Nephron progenitor cell (in vitro differentiated cells): Measurements from ENCODE around the gene SLC35F3.
A peak's percentile ranks its signal among the peaks of the same experiment; 100 is the strongest.

Experiments used
- DNase-seq: peaks from one replicate; pipeline ENCODE4 v3.0.0; 2021
- H3K27ac Mint-ChIP-seq: 2 replicates; pipeline ENCODE4 v1.8.0; 2021; ENCODE audit warnings: mild to moderate bottlenecking, moderate library complexity, mixed read lengths
- H3K27me3 Mint-ChIP-seq: 2 replicates; pipeline ENCODE4 v1.8.0; 2021; ENCODE audit warnings: mild to moderate bottlenecking, low read depth, mixed read lengths; ENCODE audit not compliant: poor library complexity
- H3K36me3 Mint-ChIP-seq: 2 replicates; pipeline ENCODE4 v1.8.0; 2021; ENCODE audit warnings: low read depth, mixed read lengths
- H3K4me1 Mint-ChIP-seq: 2 replicates; pipeline ENCODE4 v1.8.0; 2021; ENCODE audit warnings: mixed read lengths
- H3K4me3 Mint-ChIP-seq: 2 replicates; pipeline ENCODE4 v1.8.0; 2021; ENCODE audit warnings: mild to moderate bottlenecking, moderate library complexity, mixed read lengths
- H3K9me3 Mint-ChIP-seq: 2 replicates; pipeline ENCODE4 v1.8.0; 2021; ENCODE audit warnings: mild to moderate bottlenecking, moderate library complexity, mixed read lengths
- CTCF ChIP-seq: fragments of 200-600 bp; sonication (generic); IDR thresholded peaks from 2 replicates; pipeline ENCODE4 v1.5.0; 2021; ENCODE audit warnings: antibody characterized with exemption

The SLC35F3 gene

GRCh38 chr1:234072793-234073192 is 168.3 kb downstream of the SLC35F3 start:
- no peaks in the 10 kb centered on the region for H3K9me3 Mint-ChIP-seq
- no peaks in the 10 kb centered on the region for H3K36me3 Mint-ChIP-seq
- DNase-seq = no peak
- TF ChIP-seq CTCF = no peak
- peaks cover 22% of the 10 kb centered on the region for H3K4me1 Mint-ChIP-seq
- peak overlapping the region; percentile 64 for H3K27ac Mint-ChIP-seq
- H3K4me3 Mint-ChIP-seq = no peak overlapping the region
- H3K27me3 Mint-ChIP-seq = peaks cover under 1% of the 10 kb centered on the region

DNA sequence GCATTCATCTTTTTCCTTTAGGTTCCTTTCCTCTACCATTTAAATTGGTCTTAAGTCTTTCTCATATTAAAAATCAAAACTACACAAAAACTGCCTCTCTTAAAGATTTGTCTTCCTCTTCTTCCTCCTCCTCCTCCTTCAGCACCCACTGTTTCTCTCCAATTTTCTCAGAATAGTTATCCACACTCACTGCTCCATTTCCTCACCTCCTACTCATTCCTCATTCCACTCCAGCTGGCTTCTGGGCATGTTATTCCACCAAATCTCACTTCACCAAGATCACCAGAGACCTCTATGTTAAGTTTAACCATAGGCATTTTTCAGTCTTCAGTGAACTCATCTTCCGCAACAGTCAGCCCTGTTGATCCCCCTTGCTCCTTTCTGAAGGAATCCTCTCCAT is 173.7 kb downstream of the SLC35F3 start:
- TF ChIP-seq CTCF = no peak
- Mint-ChIP-seq H3K4me1 (peaks cover 10% of the 10 kb centered on the region), H3K27me3 (peaks cover 5% of the 10 kb centered on the region), H3K4me3 (no peak overlapping the region), H3K9me3 (no peaks in the 10 kb centered on the region), H3K27ac (no peak overlapping the region), H3K36me3 (no peaks in the 10 kb centered on the region)
- DNase-seq = no peak

DNA sequence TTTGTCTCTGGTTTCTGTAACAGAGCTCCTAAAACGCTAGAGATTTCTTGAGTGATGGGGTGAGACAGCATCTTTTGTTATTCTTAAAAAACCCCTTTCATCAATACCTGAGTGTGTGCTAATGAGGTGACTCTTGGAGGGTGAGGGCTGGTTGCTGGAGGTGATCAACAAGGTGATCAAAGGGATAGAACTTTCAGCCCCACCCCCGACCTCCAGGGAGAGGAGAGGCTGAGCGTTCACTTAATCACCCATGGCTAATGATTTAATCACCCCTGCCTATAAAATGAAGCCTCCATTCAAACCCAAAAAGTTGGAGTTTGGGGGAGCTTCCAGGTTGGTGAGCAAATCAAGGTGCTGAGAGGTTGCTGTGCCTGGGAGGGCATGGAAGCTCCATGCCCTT is 175.4 kb downstream of the SLC35F3 start:
- Mint-ChIP-seq H3K9me3 (no peaks in the 10 kb centered on the region), H3K27ac (no peak overlapping the region), H3K36me3 (no peaks in the 10 kb centered on the region), H3K4me1 (no peaks in the 10 kb centered on the region), H3K27me3 (peaks cover 5% of the 10 kb centered on the region), H3K4me3 (no peak overlapping the region)
- no peak for TF ChIP-seq CTCF
- no peak for DNase-seq

DNA sequence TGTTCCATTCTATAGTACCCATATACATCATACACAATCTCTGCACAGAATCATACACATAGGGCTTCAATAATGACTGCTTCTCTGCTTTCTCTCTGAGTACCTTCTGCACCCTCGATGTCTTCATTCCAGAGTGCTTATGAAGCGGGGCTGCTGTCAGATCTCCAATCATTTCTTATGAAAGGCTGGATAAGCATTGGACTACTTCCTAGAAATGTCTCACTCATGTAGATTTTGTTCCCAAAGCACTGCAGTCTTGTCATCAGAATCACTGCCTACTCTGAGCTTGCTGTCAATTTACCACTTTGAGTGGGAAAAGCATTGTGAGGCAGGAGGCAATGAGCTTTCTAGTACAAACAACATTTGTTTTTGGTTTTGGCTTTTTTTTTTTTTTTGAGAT is 179.0 kb downstream of the SLC35F3 start:
- H3K4me1 Mint-ChIP-seq = no peaks in the 10 kb centered on the region
- H3K27ac Mint-ChIP-seq = no peak overlapping the region
- H3K9me3 Mint-ChIP-seq = no peaks in the 10 kb centered on the region
- DNase-seq = no peak
- H3K4me3 Mint-ChIP-seq = no peak overlapping the region
- peaks cover 6% of the 10 kb centered on the region for H3K27me3 Mint-ChIP-seq
- no peak for TF ChIP-seq CTCF
- no peaks in the 10 kb centered on the region for H3K36me3 Mint-ChIP-seq

GRCh38 chr1:234089396-234089795 is 184.9 kb downstream of the SLC35F3 start:
- no peaks in the 10 kb centered on the region for H3K36me3 Mint-ChIP-seq
- no peaks in the 10 kb centered on the region for H3K4me1 Mint-ChIP-seq
- no peak for DNase-seq
- H3K27ac Mint-ChIP-seq = no peak overlapping the region
- H3K9me3 Mint-ChIP-seq = peaks cover 14% of the 10 kb centered on the region
- H3K27me3 Mint-ChIP-seq = peaks cover 12% of the 10 kb centered on the region
- no peak overlapping the region for H3K4me3 Mint-ChIP-seq
- TF ChIP-seq CTCF = no peak

- no peaks in the 10 kb centered on the region for H3K4me1 Mint-ChIP-seq
- no peak overlapping the region for H3K27ac Mint-ChIP-seq
- no peak overlapping the region for H3K4me3 Mint-ChIP-seq
- DNase-seq = no peak
- peaks cover 14% of the 10 kb centered on the region for H3K9me3 Mint-ChIP-seq
- no peak for TF ChIP-seq CTCF
- H3K36me3 Mint-ChIP-seq = no peaks in the 10 kb centered on the region
- peaks cover 17% of the 10 kb centered on the region for H3K27me3 Mint-ChIP-seq
Observed at GRCh38 chr1:234090212-234091064, 186.0 kb downstream of the SLC35F3 start.
